Panc1 (cell line): ENCODE measurements around the gene ACTR1B. TPM values are rescaled to one million over a fixed set of nuclear protein-coding genes. Genes with fewer than 3 reads are reported as not detected.

ENCODE experiments used
- ATAC-seq: fragments of 200-7000 bp; cut with Tn5 transposase; 2 replicates; pipeline ENCODE4 v1.9.1; 2020; ENCODE audit warnings: mild to moderate bottlenecking, moderate library complexity
- BruUV-seq: library from RNA; stranded (reverse); fragments of 400-500 nt; replicated peaks from 2 replicates; lab custom pipeline; 2021; lab: Mats Ljungman, UMichigan
- CTCF ChIA-PET: fragments of 300-600 bp; sonication (Branson Sonifier 250); formaldehyde crosslinking; loops from one replicate; lab custom pipeline; 2022; ENCODE audit warnings: antibody characterized with exemption; lab: Charles Lee
- POLR2A ChIA-PET: fragments of 300-600 bp; sonication (Branson Sonifier 250); formaldehyde crosslinking; loops from one replicate; lab custom pipeline; 2022; ENCODE audit warnings: antibody characterized with exemption; lab: Charles Lee
- DNase-seq: peaks from one replicate; pipeline ENCODE4 v3.0.0-alpha.2; 2010; ENCODE audit warnings: low read depth, low spot score
- H3K27ac ChIP-seq: 2 replicates; pipeline ENCODE4 v1.5.1; 2011; ENCODE audit warnings: mild to moderate bottlenecking, low read length, inconsistent platforms
- H3K27me3 ChIP-seq: fragments of 200-500 bp; sonication (Bioruptor generic); 2 replicates; pipeline ENCODE4 v1.6.0; 2014; ENCODE audit warnings: low read length, inconsistent platforms; ENCODE audit not compliant: control insufficient read depth, insufficient read depth
- H3K36me3 ChIP-seq: fragments of 200-500 bp; sonication (Bioruptor generic); 2 replicates; pipeline ENCODE4 v1.5.1; 2014; ENCODE audit warnings: inconsistent platforms, mild to moderate bottlenecking, low read length, moderate library complexity; ENCODE audit not compliant: control insufficient read depth, insufficient read depth
- H3K4me1 ChIP-seq: 2 replicates; pipeline ENCODE4 v1.5.1; 2011; ENCODE audit warnings: inconsistent platforms, mild to moderate bottlenecking, low read length, moderate library complexity; ENCODE audit not compliant: control insufficient read depth, insufficient read depth
- H3K4me3 ChIP-seq, 2 experiments: 2 replicates each; pipeline ENCODE4 v1.5.1; 2011 to 2012; ENCODE audit warnings: low read depth in 2 of 2, low read length in 2 of 2, mild to moderate bottlenecking in 2 of 2, inconsistent platforms in 1 of 2, moderate library complexity in 1 of 2
- H3K9me3 ChIP-seq: fragments of 200-500 bp; sonication (Bioruptor generic); 2 replicates; pipeline ENCODE4 v1.5.1; 2014; ENCODE audit warnings: low read depth, mild to moderate bottlenecking, inconsistent platforms, low read length, moderate library complexity; ENCODE audit not compliant: control insufficient read depth, insufficient read depth
- CTCF ChIP-seq: fragments of 450-650 bp; IDR thresholded peaks from 2 replicates; pipeline ENCODE4 v1.5.1; 2017; ENCODE audit warnings: mild to moderate bottlenecking
- POLR2AphosphoS5 ChIP-seq: IDR thresholded peaks from 2 replicates; pipeline ENCODE4 v1.6.1; 2012; ENCODE audit warnings: mild to moderate bottlenecking, low read depth, low read length, moderate library complexity
- REST ChIP-seq, 2 experiments: IDR thresholded peaks; 2 replicates each; pipeline ENCODE4 v1.6.1; 2011 to 2012; ENCODE audit warnings: low read depth in 2 of 2, control low read depth in 1 of 2, low read length in 1 of 2, mild to moderate bottlenecking in 1 of 2, moderate library complexity in 1 of 2; ENCODE audit not compliant: insufficient read depth in 1 of 2
- SIN3A ChIP-seq: IDR thresholded peaks from 2 replicates; pipeline ENCODE4 v1.6.1; 2012; ENCODE audit warnings: low read depth, mild to moderate bottlenecking, low read length, moderate library complexity, borderline replicate concordance; ENCODE audit not compliant: insufficient read depth
- TCF7L2 ChIP-seq: IDR thresholded peaks from 2 replicates; pipeline ENCODE4 v1.6.1; 2011; ENCODE audit warnings: mild to moderate bottlenecking, low read depth, low read length, inconsistent platforms
- in situ Hi-C: cut with HindIII; loops from 2 replicates; pipeline ENCODE4 v1.10.0; 2016; ENCODE audit warnings: low sequenced_read_pairs, low pct_unique_long_range_greater_than_20kb
- intact Hi-C: fragments of 100-400 bp; cut with micrococcal nuclease; formaldehyde crosslinking; loops from one replicate; pipeline ENCODE4 v1.10.0; 2022; ENCODE audit not compliant: unreplicated experiment
- total RNA-seq: library from RNA; stranded (reverse); gene quantifications from one replicate; pipeline ENCODE4 v1.2.1, GENCODE V29; 2021; ENCODE audit not compliant: unreplicated experiment

The ACTR1B gene
- total RNA-seq, 1 experiment from 2014 or later = 28.1 TPM

GRCh38 chr2:97664636-97664970, 759 bp upstream of the ACTR1B start:
- intact Hi-C loops = no loop called here
- POLR2A ChIA-PET = interaction anchor here (1.1 kb wide), 1 partner anchor 19 kb away, joined by 7 read pairs; the partner anchor contains the start of gene COX5B
- Histone ChIP-seq H3K27me3 (no peaks in the 10 kb centered on the region), H3K36me3 (no peaks in the 10 kb centered on the region; the same call in 1 of the 2 replicates), H3K4me1 (peaks cover 14% of the 10 kb centered on the region), H3K9me3 (no peaks in the 10 kb centered on the region), H3K27ac (peak overlapping the region; percentile 96), H3K4me3 (peak overlapping the region; percentile 62 to 79)
- ATAC-seq (no peak), DNase-seq (peak; percentile 8)
- TF ChIP-seq TCF7L2 = no peak
- TF ChIP-seq CTCF = no peak
- no peak for TF ChIP-seq SIN3A
- no peak for TF ChIP-seq REST (IDR thresholded peaks at IDR 0.05; ENCODE audit: insufficient read depth in 1 of 2, low read depth in 2 of 2, low read length in 1 of 2)
- no peak for TF ChIP-seq POLR2AphosphoS5
- BruUV-seq = TSS peak; percentile 95
- CTCF ChIA-PET = interaction anchor here (1.0 to 1.6 kb wide), 2 partner anchors 35 to 45 kb away, joined by 3 to 5 read pairs; no protein-coding TSS in a partner anchor
- in situ Hi-C loops = no loop called here

- POLR2A ChIA-PET = interaction anchor here (0.6 kb wide), 1 partner anchor 13 kb away, joined by 4 read pairs; no protein-coding TSS in a partner anchor
Measured at GRCh38 chr2:97663626-97663961, 250 bp downstream of the ACTR1B start.

More at GRCh38 chr2:97663626-97663961, 250 bp downstream of the ACTR1B start:
- Histone ChIP-seq H3K9me3 (no peaks in the 10 kb centered on the region), H3K27ac (peak overlapping the region; percentile 49), H3K4me3 (peak overlapping the region; percentile 62 to 77), H3K27me3 (no peaks in the 10 kb centered on the region), H3K4me1 (peaks cover 14% of the 10 kb centered on the region), H3K36me3 (no peaks in the 10 kb centered on the region; the same call in 1 of the 2 replicates)
- BruUV-seq = no TSS peak
- in situ Hi-C loops (no loop called here), intact Hi-C loops (no loop called here)
- no peak for ATAC-seq
- DNase-seq = no peak
- TF ChIP-seq POLR2AphosphoS5 (no peak), CTCF (no peak), REST (IDR thresholded peaks at IDR 0.05; ENCODE audit: insufficient read depth in 1 of 2, low read depth in 2 of 2, low read length in 1 of 2) (no peak), TCF7L2 (no peak), SIN3A (no peak)
- CTCF ChIA-PET = interaction anchor here (0.7 to 1.6 kb wide), 3 partner anchors 12 to 46 kb away, joined by 3 to 5 read pairs (median 3); no protein-coding TSS in a partner anchor
